Measurements from ENCODE around the gene NMUR1. TPM values are rescaled to one million over a fixed set of nuclear protein-coding genes. Genes with fewer than 3 reads are reported as not detected.
A peak's percentile ranks its signal among the peaks of the same experiment; 100 is the strongest.

Gene NMUR1
- total and polyA plus RNA-seq, 2 experiments from 2014 or later: 0.29 to 0.59 TPM

DNA sequence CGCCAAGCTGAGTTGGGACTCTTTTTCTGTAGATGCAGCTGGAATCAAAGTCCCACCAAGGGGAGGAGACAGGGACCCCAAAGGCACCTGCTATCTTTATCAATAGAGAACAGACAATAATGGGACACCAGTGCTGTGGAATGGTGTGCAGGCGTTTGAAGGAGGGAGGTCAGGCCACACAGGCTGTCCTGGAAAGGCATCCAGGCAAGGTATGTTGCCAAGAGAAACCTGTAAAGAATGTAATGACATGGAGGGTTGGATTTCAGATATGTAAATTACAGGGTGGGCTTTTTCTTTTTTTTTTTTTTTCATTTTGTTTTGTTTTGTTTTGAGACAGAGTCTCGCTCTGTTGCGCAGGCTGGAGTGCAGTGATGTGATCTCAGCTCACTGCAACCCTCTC lies 9.7 kb upstream of the NMUR1 start:
- H3K27me3 ChIP-seq (ENCODE audit: insufficient read depth): no peaks in the 10 kb centered on the region
- H3K4me1 ChIP-seq (ENCODE audit: insufficient read depth): peaks cover 4% of the 10 kb centered on the region; the same call in 1 of the 2 replicates
- H3K27ac ChIP-seq (ENCODE audit: low read depth): no peak overlapping the region
- H3K9me2 ChIP-seq (ENCODE audit: insufficient read depth): no peaks in the 10 kb centered on the region
- DNase-seq (ENCODE audit: low spot score): no peak
- H4K20me1 ChIP-seq (replicated peaks; ENCODE audit: insufficient read depth): no peaks in the 10 kb centered on the region
- no peaks in the 10 kb centered on the region; the same call in 1 of the 2 replicates for H3F3A ChIP-seq (replicated peaks; ENCODE audit: low read depth)
- no peak overlapping the region for H3K4me2 ChIP-seq
- no peak for ATAC-seq
- no peaks in the 10 kb centered on the region for H3K36me3 ChIP-seq (ENCODE audit: insufficient read depth)
- H2AFZ ChIP-seq: peak overlapping the region; percentile 72; the same call in 1 of the 2 replicates
- Mint-ChIP-seq H3K4me3 (no peak overlapping the region), H3K27me3 (ENCODE audit: insufficient read depth, low read depth, poor library complexity) (peaks cover 9% of the 10 kb centered on the region), H3K27ac (no peak overlapping the region), H3K4me1 (no peaks in the 10 kb centered on the region), H3K9me3 (peaks cover 10% of the 10 kb centered on the region; the same call in 2 of the 3 replicates), H3K36me3 (ENCODE audit: low read depth) (peaks cover 4% of the 10 kb centered on the region; the same call in 1 of the 3 replicates)
- H3K79me2 ChIP-seq (replicated peaks; ENCODE audit: insufficient read depth): no peaks in the 10 kb centered on the region
- TF ChIP-seq, protein P1, sequence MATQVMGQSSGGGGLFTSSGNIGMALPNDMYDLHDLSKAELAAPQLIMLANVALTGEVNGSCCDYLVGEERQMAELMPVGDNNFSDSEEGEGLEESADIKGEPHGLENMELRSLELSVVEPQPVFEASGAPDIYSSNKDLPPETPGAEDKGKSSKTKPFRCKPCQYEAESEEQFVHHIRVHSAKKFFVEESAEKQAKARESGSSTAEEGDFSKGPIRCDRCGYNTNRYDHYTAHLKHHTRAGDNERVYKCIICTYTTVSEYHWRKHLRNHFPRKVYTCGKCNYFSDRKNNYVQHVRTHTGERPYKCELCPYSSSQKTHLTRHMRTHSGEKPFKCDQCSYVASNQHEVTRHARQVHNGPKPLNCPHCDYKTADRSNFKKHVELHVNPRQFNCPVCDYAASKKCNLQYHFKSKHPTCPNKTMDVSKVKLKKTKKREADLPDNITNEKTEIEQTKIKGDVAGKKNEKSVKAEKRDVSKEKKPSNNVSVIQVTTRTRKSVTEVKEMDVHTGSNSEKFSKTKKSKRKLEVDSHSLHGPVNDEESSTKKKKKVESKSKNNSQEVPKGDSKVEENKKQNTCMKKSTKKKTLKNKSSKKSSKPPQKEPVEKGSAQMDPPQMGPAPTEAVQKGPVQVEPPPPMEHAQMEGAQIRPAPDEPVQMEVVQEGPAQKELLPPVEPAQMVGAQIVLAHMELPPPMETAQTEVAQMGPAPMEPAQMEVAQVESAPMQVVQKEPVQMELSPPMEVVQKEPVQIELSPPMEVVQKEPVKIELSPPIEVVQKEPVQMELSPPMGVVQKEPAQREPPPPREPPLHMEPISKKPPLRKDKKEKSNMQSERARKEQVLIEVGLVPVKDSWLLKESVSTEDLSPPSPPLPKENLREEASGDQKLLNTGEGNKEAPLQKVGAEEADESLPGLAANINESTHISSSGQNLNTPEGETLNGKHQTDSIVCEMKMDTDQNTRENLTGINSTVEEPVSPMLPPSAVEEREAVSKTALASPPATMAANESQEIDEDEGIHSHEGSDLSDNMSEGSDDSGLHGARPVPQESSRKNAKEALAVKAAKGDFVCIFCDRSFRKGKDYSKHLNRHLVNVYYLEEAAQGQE (IDR thresholded peaks at IDR 0.05; ENCODE audit: unreplicated experiment): no peak
- TF ChIP-seq STAT1 (IDR thresholded peaks at IDR 0.05; ENCODE audit: unreplicated experiment): no peak
- TF ChIP-seq ZNF331 (CRISPR knock-in tag; IDR thresholded peaks at IDR 0.05; ENCODE audit: low read depth): no peak
- TF ChIP-seq JUNB (IDR thresholded peaks at IDR 0.05; ENCODE audit: unreplicated experiment): no peak
- no peak for TF ChIP-seq EZH2phosphoT487 (IDR thresholded peaks at IDR 0.05; ENCODE audit: unreplicated experiment)
- no peak for TF ChIP-seq ZNF114 (CRISPR knock-in tag; IDR thresholded peaks at IDR 0.05)
- TF ChIP-seq NANOG (IDR thresholded peaks at IDR 0.05; ENCODE audit: borderline replicate concordance): no peak
- TF ChIP-seq, protein P2, sequence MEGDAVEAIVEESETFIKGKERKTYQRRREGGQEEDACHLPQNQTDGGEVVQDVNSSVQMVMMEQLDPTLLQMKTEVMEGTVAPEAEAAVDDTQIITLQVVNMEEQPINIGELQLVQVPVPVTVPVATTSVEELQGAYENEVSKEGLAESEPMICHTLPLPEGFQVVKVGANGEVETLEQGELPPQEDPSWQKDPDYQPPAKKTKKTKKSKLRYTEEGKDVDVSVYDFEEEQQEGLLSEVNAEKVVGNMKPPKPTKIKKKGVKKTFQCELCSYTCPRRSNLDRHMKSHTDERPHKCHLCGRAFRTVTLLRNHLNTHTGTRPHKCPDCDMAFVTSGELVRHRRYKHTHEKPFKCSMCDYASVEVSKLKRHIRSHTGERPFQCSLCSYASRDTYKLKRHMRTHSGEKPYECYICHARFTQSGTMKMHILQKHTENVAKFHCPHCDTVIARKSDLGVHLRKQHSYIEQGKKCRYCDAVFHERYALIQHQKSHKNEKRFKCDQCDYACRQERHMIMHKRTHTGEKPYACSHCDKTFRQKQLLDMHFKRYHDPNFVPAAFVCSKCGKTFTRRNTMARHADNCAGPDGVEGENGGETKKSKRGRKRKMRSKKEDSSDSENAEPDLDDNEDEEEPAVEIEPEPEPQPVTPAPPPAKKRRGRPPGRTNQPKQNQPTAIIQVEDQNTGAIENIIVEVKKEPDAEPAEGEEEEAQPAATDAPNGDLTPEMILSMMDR (conservative IDR thresholded peaks at IDR 0.05; ENCODE audit: low read depth in 2 of 2): no peak
- TF ChIP-seq, protein P3, sequence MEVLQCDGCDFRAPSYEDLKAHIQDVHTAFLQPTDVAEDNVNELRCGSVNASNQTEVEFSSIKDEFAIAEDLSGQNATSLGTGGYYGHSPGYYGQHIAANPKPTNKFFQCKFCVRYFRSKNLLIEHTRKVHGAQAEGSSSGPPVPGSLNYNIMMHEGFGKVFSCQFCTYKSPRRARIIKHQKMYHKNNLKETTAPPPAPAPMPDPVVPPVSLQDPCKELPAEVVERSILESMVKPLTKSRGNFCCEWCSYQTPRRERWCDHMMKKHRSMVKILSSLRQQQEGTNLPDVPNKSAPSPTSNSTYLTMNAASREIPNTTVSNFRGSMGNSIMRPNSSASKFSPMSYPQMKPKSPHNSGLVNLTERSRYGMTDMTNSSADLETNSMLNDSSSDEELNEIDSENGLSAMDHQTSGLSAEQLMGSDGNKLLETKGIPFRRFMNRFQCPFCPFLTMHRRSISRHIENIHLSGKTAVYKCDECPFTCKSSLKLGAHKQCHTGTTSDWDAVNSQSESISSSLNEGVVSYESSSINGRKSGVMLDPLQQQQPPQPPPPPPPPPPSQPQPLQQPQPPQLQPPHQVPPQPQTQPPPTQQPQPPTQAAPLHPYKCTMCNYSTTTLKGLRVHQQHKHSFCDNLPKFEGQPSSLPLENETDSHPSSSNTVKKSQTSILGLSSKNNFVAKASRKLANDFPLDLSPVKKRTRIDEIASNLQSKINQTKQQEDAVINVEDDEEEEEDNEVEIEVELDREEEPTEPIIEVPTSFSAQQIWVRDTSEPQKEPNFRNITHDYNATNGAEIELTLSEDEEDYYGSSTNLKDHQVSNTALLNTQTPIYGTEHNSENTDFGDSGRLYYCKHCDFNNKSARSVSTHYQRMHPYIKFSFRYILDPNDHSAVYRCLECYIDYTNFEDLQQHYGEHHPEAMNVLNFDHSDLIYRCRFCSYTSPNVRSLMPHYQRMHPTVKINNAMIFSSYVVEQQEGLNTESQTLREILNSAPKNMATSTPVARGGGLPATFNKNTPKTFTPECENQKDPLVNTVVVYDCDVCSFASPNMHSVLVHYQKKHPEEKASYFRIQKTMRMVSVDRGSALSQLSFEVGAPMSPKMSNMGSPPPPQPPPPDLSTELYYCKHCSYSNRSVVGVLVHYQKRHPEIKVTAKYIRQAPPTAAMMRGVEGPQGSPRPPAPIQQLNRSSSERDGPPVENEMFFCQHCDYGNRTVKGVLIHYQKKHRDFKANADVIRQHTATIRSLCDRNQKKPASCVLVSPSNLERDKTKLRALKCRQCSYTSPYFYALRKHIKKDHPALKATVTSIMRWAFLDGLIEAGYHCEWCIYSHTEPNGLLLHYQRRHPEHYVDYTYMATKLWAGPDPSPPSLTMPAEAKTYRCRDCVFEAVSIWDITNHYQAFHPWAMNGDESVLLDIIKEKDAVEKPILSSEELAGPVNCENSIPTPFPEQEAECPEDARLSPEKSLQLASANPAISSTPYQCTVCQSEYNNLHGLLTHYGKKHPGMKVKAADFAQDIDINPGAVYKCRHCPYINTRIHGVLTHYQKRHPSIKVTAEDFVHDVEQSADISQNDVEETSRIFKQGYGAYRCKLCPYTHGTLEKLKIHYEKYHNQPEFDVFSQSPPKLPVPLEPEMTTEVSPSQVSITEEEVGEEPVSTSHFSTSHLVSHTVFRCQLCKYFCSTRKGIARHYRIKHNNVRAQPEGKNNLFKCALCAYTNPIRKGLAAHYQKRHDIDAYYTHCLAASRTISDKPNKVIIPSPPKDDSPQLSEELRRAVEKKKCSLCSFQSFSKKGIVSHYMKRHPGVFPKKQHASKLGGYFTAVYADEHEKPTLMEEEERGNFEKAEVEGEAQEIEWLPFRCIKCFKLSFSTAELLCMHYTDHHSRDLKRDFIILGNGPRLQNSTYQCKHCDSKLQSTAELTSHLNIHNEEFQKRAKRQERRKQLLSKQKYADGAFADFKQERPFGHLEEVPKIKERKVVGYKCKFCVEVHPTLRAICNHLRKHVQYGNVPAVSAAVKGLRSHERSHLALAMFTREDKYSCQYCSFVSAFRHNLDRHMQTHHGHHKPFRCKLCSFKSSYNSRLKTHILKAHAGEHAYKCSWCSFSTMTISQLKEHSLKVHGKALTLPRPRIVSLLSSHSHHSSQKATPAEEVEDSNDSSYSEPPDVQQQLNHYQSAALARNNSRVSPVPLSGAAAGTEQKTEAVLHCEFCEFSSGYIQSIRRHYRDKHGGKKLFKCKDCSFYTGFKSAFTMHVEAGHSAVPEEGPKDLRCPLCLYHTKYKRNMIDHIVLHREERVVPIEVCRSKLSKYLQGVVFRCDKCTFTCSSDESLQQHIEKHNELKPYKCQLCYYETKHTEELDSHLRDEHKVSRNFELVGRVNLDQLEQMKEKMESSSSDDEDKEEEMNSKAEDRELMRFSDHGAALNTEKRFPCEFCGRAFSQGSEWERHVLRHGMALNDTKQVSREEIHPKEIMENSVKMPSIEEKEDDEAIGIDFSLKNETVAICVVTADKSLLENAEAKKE (CRISPR knock-in tag; IDR thresholded peaks at IDR 0.05): no peak
- no peak overlapping the region for H3K4me3 ChIP-seq
